ENCODE data around the gene FKBP1A. TPM values are rescaled to one million over a fixed set of nuclear protein-coding genes. Genes with fewer than 3 reads are reported as not detected.
A peak's percentile ranks its signal among the peaks of the same experiment; 100 is the strongest.

Gene FKBP1A
- total and polyA plus RNA-seq, 9 of the 15 experiments (the other 6 are each of a cell fraction or from before 2014, with no cell fraction given), result 48.8 to 502 (median 89.6) TPM

DNA sequence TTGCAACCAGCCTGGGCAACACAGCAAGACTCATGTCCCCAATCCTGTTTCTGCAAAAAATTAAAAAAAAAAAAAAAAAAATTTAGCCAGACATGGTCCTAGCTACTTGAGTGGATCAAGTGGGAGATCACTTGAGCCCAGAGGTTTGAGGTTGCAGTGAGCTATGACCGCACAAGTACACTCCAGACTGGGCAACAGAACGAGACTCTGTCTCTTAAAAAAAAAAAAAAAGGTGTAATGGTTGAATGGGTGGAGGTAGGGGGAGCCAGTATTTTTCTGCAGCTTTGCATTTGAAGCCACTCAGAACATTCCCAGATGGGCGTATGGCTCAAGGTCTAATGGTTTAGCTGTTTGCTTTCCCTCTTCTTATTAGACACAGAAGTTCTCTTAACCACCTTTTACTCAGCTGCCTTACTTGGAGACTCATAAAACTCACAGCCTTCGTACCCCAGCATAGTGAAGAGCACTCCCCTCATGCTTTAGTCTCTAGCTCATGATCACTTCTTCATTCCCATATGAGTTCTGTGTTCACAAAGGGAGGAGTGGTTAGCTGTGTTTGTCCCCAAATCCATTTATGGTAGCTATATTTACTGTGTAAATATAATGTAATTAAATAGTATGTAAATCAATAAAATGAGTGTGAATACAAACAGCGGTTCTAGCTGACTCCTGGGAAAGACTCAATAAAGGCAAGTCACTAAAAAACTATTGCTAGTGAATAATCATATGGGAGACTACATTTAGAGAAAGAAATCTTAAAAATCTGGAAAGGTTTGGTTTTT is 9.0 kb downstream of the FKBP1A start:
- ATAC-seq (no peak), DNase-seq (ENCODE audit: extremely low read depth in 1 of 4, low spot score in 3 of 4) (no peak), FAIRE-seq (no peak)
- no peaks in the 10 kb centered on the region for H3K27me3 ChIP-seq (ENCODE audit: control insufficient read depth in 2 of 2, insufficient read depth in 2 of 2, low read length in 2 of 2)
- intact Hi-C loops (cut with micrococcal nuclease) (loop anchor here (2.0 kb wide), 1 partner anchor 19 kb away; no protein-coding TSS in a partner anchor), in situ Hi-C loops (cut with MboI) (no loop called here)
- no peak overlapping the region for H2AFZ ChIP-seq (ENCODE audit: low read depth, low read length)
- POLR2A ChIA-PET, result interaction anchor here (0.7 to 1.3 kb wide), 3 partner anchors 13 to 77 kb away, joined by 3 to 5 read pairs (median 3); no protein-coding TSS in a partner anchor
- 63% methylated on average over 4 of the region's 5 CpGs for WGBS (ENCODE audit: insufficient coverage, low coverage, missing lambda C conversion rate)
- peaks cover 36% of the 10 kb centered on the region for H4K20me1 ChIP-seq (replicated peaks; ENCODE audit: control insufficient read depth, insufficient read depth, low read length)
- CTCF ChIA-PET (ENCODE audit: low intra/inter-chr PET ratio), result no interaction called here
- H3K9me3 ChIP-seq (replicated peaks; ENCODE audit: control insufficient read depth, insufficient read depth, low read depth, low read length), result no peaks in the 10 kb centered on the region
- no peak for TF ChIP-seq U2AF2 (optimal IDR thresholded peaks at IDR 0.05; ENCODE audit: low read depth, low read length)
- TF ChIP-seq ZNF384 (IDR thresholded peaks at IDR 0.05; ENCODE audit: low read depth, low read length), result peak; percentile 52; the same call in 1 of the 2 replicates
- H3K79me2 ChIP-seq (ENCODE audit: control insufficient read depth, insufficient read depth, low read length), result peaks cover 97% of the 10 kb centered on the region
- H3K36me3 ChIP-seq (ENCODE audit: control insufficient read depth, insufficient read depth, low read length), result peaks cover 42% of the 10 kb centered on the region; the same call in 2 of the 3 replicates
- H3K4me3 ChIP-seq, result no peak overlapping the region
- BruUV-seq (replicated peaks), result no TSS peak
- peaks cover 0 to 32% of the 10 kb centered on the region in 2 experiments; a peak in 3 of 5 replicates for H3K4me1 ChIP-seq (replicated peaks in 1 of 2; ENCODE audit: control insufficient read depth in 2 of 2, insufficient read depth in 2 of 2, low read length in 2 of 2)
- H3K27ac ChIP-seq (ENCODE audit: extremely low read depth, low read depth, low read length), result no peak overlapping the region
- H3K4me2 ChIP-seq (ENCODE audit: insufficient read depth, low read length), result no peak overlapping the region
- no peak overlapping the region for H3K9ac ChIP-seq (ENCODE audit: insufficient read depth in 1 of 2, low read depth in 2 of 2, low read length in 2 of 2)
- H3K9me1 ChIP-seq (ENCODE audit: control insufficient read depth, insufficient read depth, low read length), result no peaks in the 10 kb centered on the region

DNA sequence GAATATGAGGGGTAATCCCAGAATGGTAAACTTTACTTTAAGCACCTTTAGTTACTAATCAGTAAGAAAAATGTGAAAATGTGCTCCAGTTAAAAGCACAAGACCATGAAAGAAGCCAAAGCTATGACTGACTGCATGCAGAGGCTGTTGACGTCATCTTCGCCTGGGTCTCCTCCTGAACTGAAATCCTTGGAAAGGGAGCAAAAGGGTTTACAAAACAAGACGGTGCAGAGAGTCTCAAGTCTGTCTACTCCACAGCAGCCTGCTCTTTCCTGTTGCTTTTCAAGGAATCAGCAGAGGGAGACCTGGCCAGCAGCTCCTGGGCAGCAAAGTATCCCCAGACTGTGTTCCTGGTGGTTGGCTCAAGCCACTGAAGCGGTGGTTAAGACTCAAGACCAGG is 10.2 kb downstream of the FKBP1A start:
- Histone ChIP-seq H3K27ac (ENCODE audit: extremely low read depth, low read depth, low read length) (peak overlapping the region; percentile 50; the same call in 1 of the 3 replicates), H3K9ac (ENCODE audit: insufficient read depth in 1 of 2, low read depth in 2 of 2, low read length in 2 of 2) (0 out of 4 replicates have a peak overlapping the region, but pooled peaks of 1 of the 2 experiments have one; percentile 12), H2AFZ (ENCODE audit: low read depth, low read length) (no peak overlapping the region), H3K4me2 (ENCODE audit: insufficient read depth, low read length) (no peak overlapping the region; the same call in 1 of the 2 replicates), H3K36me3 (ENCODE audit: control insufficient read depth, insufficient read depth, low read length) (peaks cover 43% of the 10 kb centered on the region; the same call in 2 of the 3 replicates), H3K27me3 (ENCODE audit: control insufficient read depth in 2 of 2, insufficient read depth in 2 of 2, low read length in 2 of 2) (no peaks in the 10 kb centered on the region), H4K20me1 (replicated peaks; ENCODE audit: control insufficient read depth, insufficient read depth, low read length) (peaks cover 45% of the 10 kb centered on the region), H3K4me1 (replicated peaks in 1 of 2; ENCODE audit: control insufficient read depth in 2 of 2, insufficient read depth in 2 of 2, low read length in 2 of 2) (peaks cover 0 to 42% of the 10 kb centered on the region in 2 experiments; a peak in 3 of 5 replicates), H3K79me2 (ENCODE audit: control insufficient read depth, insufficient read depth, low read length) (peaks cover 97% of the 10 kb centered on the region), H3K4me3 (no peak overlapping the region), H3K9me1 (ENCODE audit: control insufficient read depth, insufficient read depth, low read length) (peaks cover 4% of the 10 kb centered on the region), H3K9me3 (replicated peaks; ENCODE audit: control insufficient read depth, insufficient read depth, low read depth, low read length) (no peaks in the 10 kb centered on the region)
- DNase-seq (ENCODE audit: extremely low read depth in 1 of 4, low spot score in 3 of 4) (no peak), ATAC-seq (peak; percentile 30; the same call in 2 of the 3 replicates), FAIRE-seq (no peak)
- intact Hi-C loops (cut with micrococcal nuclease) (no loop called here), in situ Hi-C loops (cut with MboI) (no loop called here)
- 71% methylated on average over 4 of the region's 4 CpGs for WGBS (ENCODE audit: insufficient coverage, low coverage, missing lambda C conversion rate)
- TF ChIP-seq, protein P1, sequence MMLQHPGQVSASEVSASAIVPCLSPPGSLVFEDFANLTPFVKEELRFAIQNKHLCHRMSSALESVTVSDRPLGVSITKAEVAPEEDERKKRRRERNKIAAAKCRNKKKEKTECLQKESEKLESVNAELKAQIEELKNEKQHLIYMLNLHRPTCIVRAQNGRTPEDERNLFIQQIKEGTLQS (IDR thresholded peaks at IDR 0.05), result 0 out of 2 replicates have a peak, but pooled peaks have one; percentile 41
- TF ChIP-seq, protein P1 (CRISPR knock-in tag; conservative IDR thresholded peaks at IDR 0.05), result no peak
- TF ChIP-seq ZNF561 (CRISPR knock-in tag; conservative IDR thresholded peaks at IDR 0.05) (no peak), ATF7 (IDR thresholded peaks at IDR 0.05) (0 out of 2 replicates have a peak, but pooled peaks have one; percentile 32), PML (IDR thresholded peaks at IDR 0.05; ENCODE audit: low read length) (no peak)
- ChIA-PET POLR2A (interaction anchor here (1.0 to 1.5 kb wide), 4 partner anchors 9 to 87 kb away, joined by 3 to 10 read pairs (median 4); no protein-coding TSS in a partner anchor), CTCF (ENCODE audit: low intra/inter-chr PET ratio) (no interaction called here)
- no TSS peak for BruUV-seq (replicated peaks)

Measured in K562 (cell line).